ENCODE results near the gene UBN1. TPM values are rescaled to one million over a fixed set of nuclear protein-coding genes. Genes with fewer than 3 reads are reported as not detected.

UBN1 gene
- total RNA-seq, 2 experiments from 2014 or later: 30.1 to 30.7 TPM

DNA sequence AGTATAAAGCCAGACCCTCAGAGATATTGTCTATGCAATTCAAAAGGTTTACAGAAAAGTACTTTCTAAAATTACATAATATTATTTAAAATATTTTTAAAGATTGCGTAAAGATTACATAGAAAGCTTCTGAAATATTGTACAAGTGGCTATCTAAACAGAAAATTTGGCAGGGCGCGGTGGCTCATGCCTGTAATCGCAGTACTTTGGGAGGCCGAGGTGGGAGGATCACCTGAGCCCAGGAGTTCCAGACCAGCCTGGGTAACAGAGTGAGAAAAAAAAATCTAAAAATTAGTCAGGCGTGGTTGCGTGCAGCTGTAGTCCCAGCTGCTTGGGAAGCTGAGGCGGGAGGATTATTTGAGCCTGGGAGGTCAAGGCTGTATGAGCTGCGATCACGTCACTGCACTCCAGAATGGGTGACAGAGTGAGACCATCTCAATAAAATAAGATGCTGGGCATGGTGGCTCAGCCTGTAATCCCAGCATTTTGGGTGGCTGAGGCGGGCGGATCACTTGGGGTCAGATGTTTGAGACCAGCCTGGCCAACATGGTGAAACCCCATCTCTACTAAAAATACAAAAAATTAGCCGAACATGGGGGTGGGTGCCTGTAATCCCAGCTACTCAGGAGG lies 18.1 kb downstream of the UBN1 start:
- Mint-ChIP-seq H3K36me3 (peaks cover 11% of the 10 kb centered on the region), H3K4me3 (no peak overlapping the region), H3K27me3 (no peaks in the 10 kb centered on the region), H3K27ac (no peak overlapping the region), H3K9me3 (no peaks in the 10 kb centered on the region), H3K4me1 (peaks cover 8% of the 10 kb centered on the region)
- no peak for DNase-seq

DNA sequence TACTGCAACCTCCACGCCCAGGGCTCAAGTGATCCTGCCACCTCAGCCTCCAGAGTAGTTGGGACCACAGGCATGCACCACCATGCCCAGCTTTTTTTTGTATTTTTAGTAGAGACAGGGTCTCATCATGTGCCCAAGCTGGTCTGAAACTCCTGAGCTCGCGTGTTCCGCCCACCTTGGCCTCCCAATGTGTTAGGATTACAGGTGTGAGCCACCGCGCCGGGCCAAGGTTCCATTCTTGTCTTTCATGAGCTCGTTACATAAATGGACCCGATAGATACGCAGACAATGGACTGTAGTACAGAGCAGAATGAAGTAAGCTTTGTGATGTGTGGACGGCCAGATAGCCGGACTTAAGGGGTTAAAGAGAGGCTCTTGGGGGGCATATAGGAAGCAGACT lies 19.3 kb downstream of the UBN1 start:
- Mint-ChIP-seq H3K27me3 (no peaks in the 10 kb centered on the region), H3K4me3 (no peak overlapping the region), H3K36me3 (peaks cover 9% of the 10 kb centered on the region), H3K27ac (no peak overlapping the region), H3K4me1 (peaks cover 8% of the 10 kb centered on the region), H3K9me3 (no peaks in the 10 kb centered on the region)
- DNase-seq: no peak

DNA sequence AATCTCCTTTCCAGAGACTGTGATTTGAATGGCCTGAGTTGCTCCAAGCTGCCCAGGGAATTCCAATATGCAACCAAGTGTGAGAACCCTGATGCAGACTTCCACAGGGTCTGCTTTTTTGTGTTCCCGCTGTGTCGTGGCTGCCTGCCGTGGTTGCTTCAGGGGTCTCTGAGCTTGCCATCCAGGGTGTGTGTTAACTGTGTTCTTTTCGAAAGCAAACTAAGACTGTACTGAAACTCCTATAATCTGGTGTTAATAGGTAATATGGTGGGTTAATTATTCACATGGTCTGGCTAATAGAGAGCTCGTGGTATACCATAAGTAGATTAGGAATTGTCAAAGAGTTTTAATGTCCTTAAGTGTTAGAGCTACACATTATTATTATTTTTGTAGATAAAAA lies 20.7 kb downstream of the UBN1 start:
- Mint-ChIP-seq H3K9me3 (no peaks in the 10 kb centered on the region), H3K4me1 (peaks cover 4% of the 10 kb centered on the region), H3K27me3 (no peaks in the 10 kb centered on the region), H3K36me3 (peaks cover 13% of the 10 kb centered on the region), H3K4me3 (no peak overlapping the region), H3K27ac (no peak overlapping the region)
- no peak for DNase-seq

- Mint-ChIP-seq H3K27me3 (no peaks in the 10 kb centered on the region), H3K4me1 (peaks cover 4% of the 10 kb centered on the region), H3K27ac (no peak overlapping the region), H3K9me3 (no peaks in the 10 kb centered on the region), H3K36me3 (peaks cover 13% of the 10 kb centered on the region), H3K4me3 (no peak overlapping the region)
- DNase-seq: no peak
These were observed 21.3 kb downstream of the UBN1 start for GRCh38 chr16:4868535-4868934.

DNA sequence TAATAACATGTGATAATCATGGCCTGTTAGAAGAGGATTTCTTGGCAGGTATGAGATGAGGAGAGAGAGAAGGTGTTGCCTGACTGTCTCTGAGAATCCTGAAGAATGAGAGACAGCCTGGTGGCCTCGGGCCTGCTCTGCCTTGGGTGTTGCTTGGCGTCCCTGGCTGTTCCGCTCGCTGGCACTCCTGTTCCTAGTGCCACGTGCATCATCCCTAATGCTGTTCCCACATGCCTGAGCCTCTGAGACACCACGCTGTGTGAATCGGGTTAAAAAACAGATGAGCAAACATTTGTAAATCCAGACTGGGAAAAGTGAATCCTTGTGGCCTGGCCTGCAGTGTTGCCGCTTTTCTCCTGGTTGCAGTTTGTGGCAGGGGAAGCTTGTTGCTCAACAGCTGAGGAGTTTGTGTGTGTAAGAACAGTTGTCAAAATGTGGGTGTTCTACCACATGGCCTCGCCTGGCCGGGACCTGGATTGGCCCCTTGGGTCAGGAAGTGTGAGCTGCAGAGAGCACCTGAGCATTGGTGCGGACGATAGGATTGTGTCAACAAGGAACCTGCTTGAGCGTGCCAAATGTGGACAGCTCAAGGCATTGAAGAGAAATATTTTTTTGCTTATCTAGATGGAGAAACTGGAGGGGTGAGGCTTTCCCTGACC lies 22.0 kb downstream of the UBN1 start:
- Mint-ChIP-seq H3K27me3 (no peaks in the 10 kb centered on the region), H3K4me3 (no peak overlapping the region), H3K36me3 (peaks cover 13% of the 10 kb centered on the region), H3K9me3 (no peaks in the 10 kb centered on the region), H3K27ac (no peak overlapping the region), H3K4me1 (peaks cover 4% of the 10 kb centered on the region)
- DNase-seq: no peak

DNA sequence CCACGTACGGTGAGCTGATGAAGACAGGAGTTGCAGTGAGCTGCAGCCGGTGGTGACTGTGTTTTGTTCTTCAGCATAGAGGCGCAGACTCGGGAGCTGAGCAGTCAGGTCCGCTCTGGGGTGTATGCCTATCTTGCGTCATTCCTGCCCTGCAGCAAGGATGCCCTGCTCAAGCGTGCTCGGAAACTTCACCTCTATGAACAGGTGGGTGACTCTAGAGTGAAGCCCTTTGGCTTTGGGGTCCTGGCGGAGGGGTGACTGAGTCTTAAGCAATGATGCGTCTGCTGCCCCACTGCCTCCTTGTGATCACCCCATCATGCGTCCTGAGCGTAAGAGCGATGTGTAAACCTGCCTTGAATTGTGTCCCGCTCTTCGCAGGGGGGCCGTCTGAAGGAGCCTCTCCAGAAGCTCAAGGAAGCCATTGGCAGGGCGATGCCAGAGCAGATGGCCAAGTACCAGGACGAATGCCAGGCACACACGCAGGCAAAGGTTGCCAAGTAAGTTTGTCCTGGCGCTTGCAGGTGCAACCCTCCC lies 22.9 kb downstream of the UBN1 start:
- H3K27ac Mint-ChIP-seq: no peak overlapping the region
- no peak overlapping the region for H3K4me3 Mint-ChIP-seq
- H3K9me3 Mint-ChIP-seq: no peaks in the 10 kb centered on the region
- H3K36me3 Mint-ChIP-seq: peaks cover 16% of the 10 kb centered on the region
- no peak for DNase-seq
- H3K4me1 Mint-ChIP-seq: peaks cover 4% of the 10 kb centered on the region
- H3K27me3 Mint-ChIP-seq: no peaks in the 10 kb centered on the region

DNA sequence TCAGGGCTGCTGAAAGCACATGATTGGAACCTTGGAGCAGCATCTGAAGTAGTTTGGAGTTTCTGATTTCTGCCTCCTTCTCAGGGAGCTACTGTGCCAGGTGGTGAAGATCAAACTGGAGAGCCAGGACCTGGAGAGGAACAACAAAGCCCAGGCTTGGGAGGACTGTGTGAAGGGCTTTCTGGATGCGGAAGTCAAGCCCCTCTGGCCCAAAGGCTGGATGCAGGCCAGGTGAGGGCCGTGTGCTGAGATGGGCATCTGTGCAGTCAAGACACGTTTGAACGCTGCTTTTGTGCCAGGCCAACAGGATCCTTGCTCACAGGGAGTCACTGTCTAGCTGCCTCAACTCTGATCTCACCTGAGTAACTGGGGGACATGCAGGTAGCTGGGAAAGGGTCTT lies 23.8 kb downstream of the UBN1 start:
- Mint-ChIP-seq H3K4me1 (peaks cover 4% of the 10 kb centered on the region), H3K27me3 (no peaks in the 10 kb centered on the region), H3K4me3 (no peak overlapping the region), H3K9me3 (no peaks in the 10 kb centered on the region), H3K36me3 (peaks cover 16% of the 10 kb centered on the region), H3K27ac (no peak overlapping the region)
- no peak for DNase-seq

DNA sequence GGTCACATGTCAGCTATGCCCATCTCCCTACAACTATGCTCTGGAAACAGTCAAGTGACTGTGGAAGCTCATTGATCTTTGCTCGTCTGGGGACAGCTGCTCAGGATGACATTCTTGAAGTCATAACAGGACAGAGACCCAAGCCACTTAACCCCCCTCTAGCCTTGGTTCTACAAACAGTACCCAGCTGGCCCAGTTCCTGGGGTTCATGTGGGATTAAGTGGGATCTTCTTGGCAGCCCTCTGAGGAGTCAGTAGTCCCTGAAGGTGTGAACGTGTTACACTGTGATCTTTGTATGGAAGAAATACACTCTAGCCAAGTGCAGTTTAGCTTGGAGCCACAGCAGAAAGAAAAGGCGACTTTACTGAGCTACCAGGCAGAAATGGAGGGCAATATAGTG lies 25.8 kb downstream of the UBN1 start:
- no peaks in the 10 kb centered on the region for H3K4me1 Mint-ChIP-seq

GRCh38 chr16:4874666-4875065 lies 27.4 kb downstream of the UBN1 start:
- Mint-ChIP-seq H3K36me3 (peaks cover 18% of the 10 kb centered on the region), H3K4me1 (no peaks in the 10 kb centered on the region), H3K27me3 (no peaks in the 10 kb centered on the region), H3K9me3 (no peaks in the 10 kb centered on the region), H3K27ac (no peak overlapping the region), H3K4me3 (no peak overlapping the region)
- DNase-seq: no peak

More for the DNA sequence above, 25.8 kb downstream of the UBN1 start:
- H3K36me3 Mint-ChIP-seq: peaks cover 16% of the 10 kb centered on the region
- H3K27me3 Mint-ChIP-seq: no peaks in the 10 kb centered on the region
- H3K27ac Mint-ChIP-seq: no peak overlapping the region
- DNase-seq: no peak
- H3K4me3 Mint-ChIP-seq: no peak overlapping the region
- H3K9me3 Mint-ChIP-seq: no peaks in the 10 kb centered on the region

- H3K27ac Mint-ChIP-seq: no peak overlapping the region
- no peaks in the 10 kb centered on the region for H3K4me1 Mint-ChIP-seq
- H3K27me3 Mint-ChIP-seq: no peaks in the 10 kb centered on the region
- H3K9me3 Mint-ChIP-seq: no peaks in the 10 kb centered on the region
- peaks cover 12% of the 10 kb centered on the region for H3K36me3 Mint-ChIP-seq
- H3K4me3 Mint-ChIP-seq: no peak overlapping the region
- DNase-seq: no peak
These were observed 29.5 kb downstream of the UBN1 start for GRCh38 chr16:4876646-4877379.

- no peaks in the 10 kb centered on the region for H3K4me1 Mint-ChIP-seq
- no peak overlapping the region for H3K27ac Mint-ChIP-seq
- no peak for DNase-seq
- no peak overlapping the region for H3K4me3 Mint-ChIP-seq
- no peaks in the 10 kb centered on the region for H3K9me3 Mint-ChIP-seq
- peaks cover 13% of the 10 kb centered on the region for H3K36me3 Mint-ChIP-seq
- H3K27me3 Mint-ChIP-seq: no peaks in the 10 kb centered on the region
These were observed 30.1 kb downstream of the UBN1 start for GRCh38 chr16:4877380-4877685.

GRCh38 chr16:4879049-4879448 lies 31.8 kb downstream of the UBN1 start:
- Mint-ChIP-seq H3K27me3 (no peaks in the 10 kb centered on the region), H3K9me3 (no peaks in the 10 kb centered on the region), H3K27ac (no peak overlapping the region), H3K4me1 (no peaks in the 10 kb centered on the region), H3K4me3 (no peak overlapping the region), H3K36me3 (peaks cover 20% of the 10 kb centered on the region)
- no peak for DNase-seq

GRCh38 chr16:4880006-4880580 lies 32.8 kb downstream of the UBN1 start:
- H3K27ac Mint-ChIP-seq: no peak overlapping the region
- peaks cover 24% of the 10 kb centered on the region for H3K36me3 Mint-ChIP-seq
- no peak overlapping the region for H3K4me3 Mint-ChIP-seq
- no peaks in the 10 kb centered on the region for H3K4me1 Mint-ChIP-seq
- H3K27me3 Mint-ChIP-seq: no peaks in the 10 kb centered on the region
- H3K9me3 Mint-ChIP-seq: no peaks in the 10 kb centered on the region
- DNase-seq: no peak

- Mint-ChIP-seq H3K36me3 (peaks cover 28% of the 10 kb centered on the region), H3K4me1 (no peaks in the 10 kb centered on the region), H3K9me3 (no peaks in the 10 kb centered on the region), H3K4me3 (no peak overlapping the region), H3K27me3 (no peaks in the 10 kb centered on the region), H3K27ac (no peak overlapping the region)
- DNase-seq: no peak
These were observed 34.8 kb downstream of the UBN1 start for GRCh38 chr16:4882000-4882632.

All from activated naive CD8-positive, alpha-beta T cell treated with anti-CD3 and anti-CD28 coated beads for 36 hours (primary cell).